ENCODE results near the gene SLC38A3. TPM values are rescaled to one million over a fixed set of nuclear protein-coding genes. Genes with fewer than 3 reads are reported as not detected.
A peak's percentile ranks its signal among the peaks of the same experiment; 100 is the strongest.

Gene SLC38A3
- total and polyA plus RNA-seq, 9 of the 15 experiments (the other 6 are each of a cell fraction or from before 2014, with no cell fraction given) = 0.09 to 0.38 (median 0.16) TPM; not detected in 6

GRCh38 chr3:50235716-50236483 is 30.8 kb downstream of the SLC38A3 start, which contains the start of gene GNAI2 (continued):
- TF ChIP-seq AFF4 (CRISPR knock-in tag; IDR thresholded peaks at IDR 0.05) (no peak), TCFL5 (CRISPR knock-in tag; conservative IDR thresholded peaks at IDR 0.05) (no peak), HMGN3 (IDR thresholded peaks at IDR 0.05; ENCODE audit: borderline replicate concordance, extremely low read depth, insufficient read length, low read depth, low read length) (peak; percentile 43), CHCHD3 (CRISPR knock-in tag; IDR thresholded peaks at IDR 0.05) (no peak), NONO (IDR thresholded peaks at IDR 0.05; ENCODE audit: low read depth in 2 of 2, low read length in 1 of 2) (peak in 1 of 2 experiments; percentile 69; a peak in 1 of 4 replicates), CREM (IDR thresholded peaks at IDR 0.05; ENCODE audit: low read depth) (peak; percentile 26; the same call in 1 of the 2 replicates), POLR2G (IDR thresholded peaks at IDR 0.05; ENCODE audit: low read depth, low read length) (peak; percentile 96), SIX5 (IDR thresholded peaks at IDR 0.05; ENCODE audit: borderline replicate concordance in 1 of 2, insufficient read depth in 1 of 2, low read depth in 1 of 2, low read length in 2 of 2) (no peak), KAT7 (CRISPR knock-in tag; IDR thresholded peaks at IDR 0.05; ENCODE audit: borderline replicate concordance) (no peak), KDM5B (IDR thresholded peaks at IDR 0.05; ENCODE audit: insufficient replicate concordance, low read depth, low read length) (peak; percentile 67), JUN (IDR thresholded peaks at IDR 0.05; ENCODE audit: borderline replicate concordance, low read depth, low read length) (no peak), JUN (CRISPR knock-in tag; IDR thresholded peaks at IDR 0.05; ENCODE audit: borderline replicate concordance) (no peak), PYGO2 (tag; IDR thresholded peaks at IDR 0.05) (no peak), SMAD1 (IDR thresholded peaks at IDR 0.05; ENCODE audit: low read depth, low read length, partially characterized antibody) (no peak), RAD51 (IDR thresholded peaks at IDR 0.05; ENCODE audit: borderline replicate concordance, low read depth) (no peak), RUNX1 (IDR thresholded peaks at IDR 0.05; ENCODE audit: low read depth) (no peak), ZZZ3 (IDR thresholded peaks at IDR 0.05) (no peak), BMI1 (IDR thresholded peaks at IDR 0.05; ENCODE audit: low read length) (no peak), TSC22D4 (tag; IDR thresholded peaks at IDR 0.05) (no peak), SLC30A9 (CRISPR knock-in tag; IDR thresholded peaks at IDR 0.05) (no peak)
- TF ChIP-seq, protein P1, sequence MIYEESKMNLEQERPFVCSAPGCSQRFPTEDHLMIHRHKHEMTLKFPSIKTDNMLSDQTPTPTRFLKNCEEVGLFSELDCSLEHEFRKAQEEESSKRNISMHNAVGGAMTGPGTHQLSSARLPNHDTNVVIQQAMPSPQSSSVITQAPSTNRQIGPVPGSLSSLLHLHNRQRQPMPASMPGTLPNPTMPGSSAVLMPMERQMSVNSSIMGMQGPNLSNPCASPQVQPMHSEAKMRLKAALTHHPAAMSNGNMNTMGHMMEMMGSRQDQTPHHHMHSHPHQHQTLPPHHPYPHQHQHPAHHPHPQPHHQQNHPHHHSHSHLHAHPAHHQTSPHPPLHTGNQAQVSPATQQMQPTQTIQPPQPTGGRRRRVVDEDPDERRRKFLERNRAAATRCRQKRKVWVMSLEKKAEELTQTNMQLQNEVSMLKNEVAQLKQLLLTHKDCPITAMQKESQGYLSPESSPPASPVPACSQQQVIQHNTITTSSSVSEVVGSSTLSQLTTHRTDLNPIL (CRISPR knock-in tag; IDR thresholded peaks at IDR 0.05) = no peak
- TF ChIP-seq, protein P2, sequence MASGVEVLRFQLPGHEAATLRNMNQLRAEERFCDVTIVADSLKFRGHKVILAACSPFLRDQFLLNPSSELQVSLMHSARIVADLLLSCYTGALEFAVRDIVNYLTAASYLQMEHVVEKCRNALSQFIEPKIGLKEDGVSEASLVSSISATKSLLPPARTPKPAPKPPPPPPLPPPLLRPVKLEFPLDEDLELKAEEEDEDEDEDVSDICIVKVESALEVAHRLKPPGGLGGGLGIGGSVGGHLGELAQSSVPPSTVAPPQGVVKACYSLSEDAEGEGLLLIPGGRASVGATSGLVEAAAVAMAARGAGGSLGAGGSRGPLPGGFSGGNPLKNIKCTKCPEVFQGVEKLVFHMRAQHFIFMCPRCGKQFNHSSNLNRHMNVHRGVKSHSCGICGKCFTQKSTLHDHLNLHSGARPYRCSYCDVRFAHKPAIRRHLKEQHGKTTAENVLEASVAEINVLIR (CRISPR knock-in tag; IDR thresholded peaks at IDR 0.05) = no peak

Data from K562 (cell line).